ENCODE data around the gene ANAPC15.

ANAPC15 gene

DNA sequence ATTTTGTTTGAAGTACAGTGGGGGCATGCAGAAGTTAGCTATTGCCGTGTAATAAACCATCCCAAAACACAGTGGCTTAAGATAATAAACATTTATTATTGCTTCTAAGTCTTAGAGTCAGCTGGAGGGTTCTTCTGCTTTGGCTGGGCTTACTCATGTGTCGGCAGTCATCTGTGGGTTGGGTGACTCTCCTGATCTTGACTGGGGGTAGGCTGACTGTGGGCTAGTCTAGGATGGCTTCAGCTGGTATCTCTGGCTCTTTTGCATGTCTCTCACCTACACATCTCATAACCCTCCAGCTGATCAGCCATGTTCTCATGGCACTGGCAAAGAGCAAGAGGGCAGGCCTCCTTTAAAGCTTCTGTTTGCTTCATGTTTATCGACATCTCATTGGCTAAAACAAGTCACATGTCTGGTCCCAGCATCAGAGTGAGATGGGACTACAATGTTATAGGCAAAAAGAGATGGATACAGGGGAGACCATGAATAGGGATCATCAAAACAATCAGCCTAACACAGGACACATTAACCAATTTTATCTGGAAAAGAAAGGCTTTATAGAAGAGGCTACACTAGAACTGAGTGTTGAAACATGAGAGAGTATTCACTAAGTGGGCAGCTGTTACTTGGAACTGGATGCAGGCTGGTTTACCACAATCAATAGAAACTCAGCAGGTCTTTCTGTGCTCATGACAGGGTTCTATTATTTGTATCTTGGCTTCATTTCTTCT is 26.7 kb downstream of the ANAPC15 start:
- DNase-seq (ENCODE audit: low read depth), result no peak

DNA sequence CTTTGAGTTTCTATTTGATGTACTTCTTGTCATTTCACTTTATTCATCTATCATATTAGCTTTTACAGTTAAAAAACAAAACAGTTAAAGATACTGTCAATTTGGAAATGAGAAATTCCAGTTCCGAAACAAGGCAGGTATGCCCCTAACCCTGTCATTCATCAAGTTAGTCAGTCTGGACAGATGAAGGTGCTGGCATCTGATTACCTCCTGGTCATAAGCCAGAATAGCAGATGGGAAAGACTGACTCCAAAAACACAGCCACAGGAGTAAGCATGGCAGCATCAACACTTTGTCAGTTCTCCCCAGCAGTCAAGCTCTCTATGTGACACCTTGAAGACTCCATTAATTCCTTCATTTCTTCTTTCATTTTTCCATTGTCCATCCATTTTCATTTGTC is 27.5 kb downstream of the ANAPC15 start:
- no peak for DNase-seq (ENCODE audit: low read depth)

DNA sequence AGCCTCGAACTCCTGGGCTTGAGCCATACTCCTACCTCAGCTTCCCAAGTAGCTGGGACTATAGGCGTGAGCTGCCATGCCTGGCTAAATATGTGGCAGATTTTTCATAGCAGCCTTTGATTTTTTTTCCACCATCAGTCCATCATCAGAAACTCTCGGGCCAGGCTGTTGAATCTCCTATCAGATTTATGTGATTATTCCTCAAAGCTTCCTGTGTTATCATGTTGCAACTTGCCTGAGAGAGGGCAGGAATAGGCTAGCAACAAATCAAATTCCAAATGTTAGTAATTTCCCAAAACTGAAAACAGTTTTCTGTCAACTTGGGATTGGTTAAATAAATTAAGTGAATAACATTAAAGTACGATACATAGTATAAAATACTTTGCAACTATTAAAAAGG is 28.4 kb downstream of the ANAPC15 start:
- DNase-seq (ENCODE audit: low read depth), result no peak

DNA sequence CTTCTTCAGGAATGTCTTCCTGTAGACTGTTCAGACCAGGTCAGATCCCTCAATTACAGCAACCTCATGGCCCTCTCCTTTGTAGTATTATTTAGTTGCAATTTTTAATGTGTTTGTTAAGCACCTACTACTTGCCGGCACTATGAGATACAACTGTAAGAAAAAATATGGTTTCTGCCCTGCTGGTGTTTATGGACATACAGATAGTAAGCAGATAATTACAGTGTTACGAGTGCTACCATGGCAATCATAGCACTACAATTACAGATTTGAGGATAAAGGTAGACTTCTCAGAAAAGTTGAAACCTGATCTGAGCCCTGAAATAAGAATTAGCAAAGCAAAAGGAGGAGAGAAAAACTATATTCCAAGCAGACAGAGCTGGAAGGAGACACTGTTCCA is 29.1 kb downstream of the ANAPC15 start:
- DNase-seq (ENCODE audit: low read depth), result no peak

DNA sequence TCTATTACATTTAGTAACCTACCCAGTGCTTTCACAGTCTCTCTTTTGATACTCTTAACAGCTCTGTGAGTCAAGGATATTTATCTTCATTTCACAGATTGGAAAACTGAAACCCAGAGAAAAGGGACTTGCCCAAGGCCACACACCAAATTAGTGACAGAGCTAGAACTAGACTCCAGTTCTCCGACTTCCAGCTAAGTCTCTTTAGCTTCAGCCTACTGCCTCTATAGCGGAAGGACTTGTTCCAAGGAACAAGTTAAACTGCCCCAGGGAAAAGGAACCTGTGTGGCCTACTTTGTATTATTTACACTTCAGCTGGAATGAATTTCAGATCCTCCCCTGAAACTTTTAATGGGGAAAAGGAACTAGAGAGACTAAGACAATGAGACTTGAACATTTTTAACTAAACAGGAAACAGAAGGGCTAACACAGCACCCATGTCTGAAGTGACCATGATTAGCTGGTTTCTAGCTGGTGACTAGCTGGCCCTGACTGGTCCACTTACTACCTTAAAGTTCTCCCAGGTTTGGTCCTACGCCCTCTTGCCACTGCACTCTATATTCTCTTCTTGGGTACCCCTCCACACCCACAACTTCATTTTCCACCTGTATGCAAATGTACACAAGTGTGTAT is 30.6 kb downstream of the ANAPC15 start:
- no peak for DNase-seq (ENCODE audit: low read depth)

DNA sequence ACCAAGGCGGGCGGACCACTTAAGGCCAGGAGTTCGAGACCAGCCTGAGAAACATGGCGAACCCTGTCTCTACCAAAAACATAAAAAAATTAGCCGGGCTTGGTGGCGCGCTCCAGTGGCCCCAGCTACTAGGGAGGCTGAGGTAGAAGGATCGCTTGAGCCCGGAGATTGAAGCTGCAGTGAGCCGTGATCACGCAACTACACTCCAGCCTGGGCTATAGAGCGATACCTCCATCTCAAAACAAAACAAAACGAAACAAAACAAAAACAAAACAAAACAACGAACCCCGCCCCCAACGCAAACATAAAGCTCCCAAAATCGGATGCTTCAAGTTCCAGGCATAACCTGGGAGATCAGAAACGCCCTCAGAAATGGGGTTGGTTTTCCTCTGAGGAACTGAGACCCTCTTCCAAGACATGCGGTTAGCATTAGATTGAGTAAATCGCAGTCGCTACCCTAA is 31.3 kb downstream of the ANAPC15 start:
- DNase-seq (ENCODE audit: low read depth), result no peak

DNA sequence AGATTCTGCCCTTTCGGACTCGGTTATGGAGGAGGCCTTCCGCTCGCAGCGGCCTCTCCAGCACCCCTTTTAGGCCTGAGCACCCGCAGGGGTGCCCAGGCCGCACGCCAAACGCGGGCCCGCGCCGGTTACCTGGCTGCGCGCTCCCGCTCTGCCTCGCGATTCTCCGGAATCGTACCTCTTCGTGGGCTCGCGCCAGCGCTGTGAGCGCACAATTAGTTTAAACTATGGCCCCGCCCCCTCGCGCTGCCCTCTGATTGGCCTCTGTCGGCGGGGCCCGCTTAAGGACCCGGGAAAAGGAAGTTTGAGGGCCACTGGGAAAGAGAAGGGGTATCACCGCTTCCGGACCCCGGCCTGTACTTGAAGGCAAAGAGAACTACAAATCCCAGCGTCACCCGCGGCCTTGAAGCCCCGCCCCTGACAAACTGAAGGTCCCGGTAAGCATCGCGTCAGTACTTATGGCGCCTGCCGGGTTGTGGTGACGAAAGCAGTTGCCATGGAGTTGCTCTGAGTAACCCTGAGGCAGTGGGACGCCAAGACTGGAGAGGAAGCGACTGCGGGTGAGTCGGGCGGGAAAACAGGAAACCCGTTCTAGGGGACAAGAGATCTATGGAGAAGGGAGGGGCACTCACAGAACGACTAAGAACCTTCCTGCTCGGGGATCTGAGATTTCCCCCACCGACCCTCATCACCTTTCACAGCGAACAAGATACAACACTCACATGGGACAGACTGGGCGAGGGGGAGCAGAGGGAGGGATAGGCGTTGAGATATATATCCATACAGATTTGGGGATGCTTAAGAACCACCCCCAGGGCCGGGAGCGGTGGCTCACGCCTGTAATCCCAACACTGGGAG is 31.9 kb downstream of the ANAPC15 start, which contains the start of the genes LRRC51 and NUMA1:
TSS of gene LRRC51 (plus strand) at position 525 of the 858 bp plus-strand sequence. CDS start 8,234 bp downstream, outside the sequence.
TSS of gene NUMA1 (minus strand) at position 217 of the 858 bp plus-strand sequence. CDS start 44,599 bp downstream, outside the sequence.
- DNase-seq (ENCODE audit: low read depth), result peak; percentile 98

DNA sequence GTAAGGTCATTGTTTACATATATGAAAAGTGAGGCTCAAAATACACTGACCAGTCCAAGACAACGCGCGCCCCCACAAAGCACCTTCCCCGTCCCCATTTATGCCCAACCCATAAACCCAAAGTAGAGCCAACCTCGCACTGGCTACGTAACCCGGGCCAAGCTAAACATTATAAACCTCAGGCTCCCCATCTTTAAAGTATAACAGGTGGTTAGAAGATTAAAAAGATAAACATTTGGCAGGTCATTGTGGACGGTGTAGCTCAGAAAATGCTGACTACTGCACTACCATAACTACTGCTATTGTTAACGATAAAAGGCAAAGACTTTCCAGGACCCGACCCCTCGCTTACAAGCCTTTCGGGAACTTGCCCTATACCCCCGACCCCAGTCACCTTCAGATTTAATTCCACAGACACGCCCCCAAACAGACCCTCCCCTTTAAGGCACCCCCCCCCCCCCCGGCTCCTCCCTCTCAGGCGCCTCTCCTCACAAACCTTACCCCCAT is 32.6 kb downstream of the ANAPC15 start:
- no peak for DNase-seq (ENCODE audit: low read depth)

DNA sequence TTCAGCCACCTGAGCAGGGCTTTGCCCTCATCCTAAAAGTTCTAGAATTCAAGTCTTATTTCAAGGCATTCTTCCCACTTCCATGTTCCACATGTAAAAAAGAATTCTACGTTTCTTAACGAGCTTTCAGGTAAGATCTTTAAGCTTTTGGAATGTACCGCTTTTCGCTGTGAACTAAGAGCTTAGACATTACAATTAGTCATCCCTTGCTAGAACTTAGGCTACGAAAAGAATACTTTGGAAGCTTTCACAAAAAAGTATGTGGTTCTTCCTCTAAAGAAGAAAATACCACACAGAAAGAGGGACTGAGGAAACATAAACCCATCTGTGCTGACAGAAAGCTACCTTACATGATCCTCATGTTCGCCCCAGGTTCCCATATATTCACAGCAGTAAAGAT is 34.0 kb downstream of the ANAPC15 start:
- DNase-seq (ENCODE audit: low read depth), result no peak

DNA sequence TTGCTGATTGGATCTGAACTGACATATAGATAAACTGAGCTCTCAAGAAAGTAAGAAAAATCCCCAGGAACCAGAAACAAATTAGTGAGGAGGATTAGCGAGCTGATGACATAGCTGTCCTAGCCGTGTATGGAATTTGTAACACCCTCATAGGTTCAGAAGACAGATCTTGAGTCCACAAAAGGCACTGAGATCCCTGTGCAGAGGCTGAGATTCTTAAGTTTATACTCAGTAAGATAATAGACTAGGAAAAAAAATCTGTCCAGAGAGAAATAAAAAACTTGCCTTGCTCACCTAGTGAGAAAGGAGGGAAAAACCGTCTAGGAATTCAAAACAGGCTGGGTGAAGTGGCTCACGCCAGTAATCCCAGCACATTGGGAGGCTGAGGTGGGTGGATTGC is 36.7 kb downstream of the ANAPC15 start:
- no peak for DNase-seq (ENCODE audit: low read depth)

DNA sequence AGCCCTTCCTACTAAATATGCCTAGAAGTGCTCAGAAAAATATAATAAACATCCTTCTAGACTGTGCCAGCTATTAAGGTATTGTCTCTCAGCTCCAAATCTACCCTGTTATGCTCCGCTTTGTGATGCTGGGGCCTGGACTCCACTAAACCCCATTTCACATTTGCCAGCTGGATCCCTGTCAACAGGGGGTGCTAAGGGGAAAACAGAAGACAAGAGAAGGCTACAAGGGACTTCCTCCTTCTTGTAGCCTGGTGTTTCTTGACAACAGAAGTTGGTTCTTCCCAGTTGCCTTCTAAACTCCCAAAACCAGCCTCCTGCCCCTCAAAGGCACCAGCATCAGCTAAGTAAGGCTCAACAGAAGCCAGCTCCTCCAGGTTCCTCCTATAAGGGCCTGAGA is 37.4 kb downstream of the ANAPC15 start:
- no peak for DNase-seq (ENCODE audit: low read depth)

DNA sequence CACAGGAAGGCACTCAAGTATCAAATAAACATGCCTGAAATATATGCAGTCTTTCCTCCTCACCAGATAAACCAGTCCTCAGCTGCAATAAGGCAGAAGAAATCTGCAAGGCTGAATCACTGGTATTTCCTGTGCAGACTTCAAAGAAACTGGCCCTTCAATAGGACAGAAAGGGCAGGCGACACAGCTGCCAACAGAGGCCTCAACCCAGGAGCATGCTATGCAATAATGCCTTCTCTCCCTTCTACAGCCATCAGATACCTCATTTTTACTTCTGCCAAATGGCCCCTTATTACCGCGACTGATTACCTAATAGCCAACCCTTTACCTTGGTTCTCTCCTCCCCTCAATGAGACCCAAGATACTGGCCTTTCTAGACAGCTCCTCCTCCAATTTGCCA is 40.1 kb downstream of the ANAPC15 start:
- DNase-seq (ENCODE audit: low read depth), result no peak

DNA sequence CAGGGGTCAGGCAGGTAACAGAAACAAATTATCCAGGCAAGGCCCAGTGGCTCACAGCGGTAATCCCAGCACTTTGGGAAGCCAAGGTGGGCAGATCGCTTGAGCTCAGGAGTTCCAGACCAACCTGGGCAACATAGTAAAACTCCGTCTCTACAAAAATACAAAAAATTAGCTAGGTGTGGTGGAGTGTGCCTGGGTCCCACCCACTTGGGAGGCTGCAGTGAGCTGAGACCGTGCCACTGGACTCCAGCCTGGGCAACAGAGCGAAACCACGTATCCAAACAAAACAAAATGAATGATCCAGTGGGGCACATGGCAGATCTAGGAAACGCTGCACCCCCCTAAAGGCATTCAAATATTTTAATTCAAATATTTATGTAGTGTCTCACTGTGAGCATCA is 42.0 kb downstream of the ANAPC15 start:
- DNase-seq (ENCODE audit: low read depth), result no peak

DNA sequence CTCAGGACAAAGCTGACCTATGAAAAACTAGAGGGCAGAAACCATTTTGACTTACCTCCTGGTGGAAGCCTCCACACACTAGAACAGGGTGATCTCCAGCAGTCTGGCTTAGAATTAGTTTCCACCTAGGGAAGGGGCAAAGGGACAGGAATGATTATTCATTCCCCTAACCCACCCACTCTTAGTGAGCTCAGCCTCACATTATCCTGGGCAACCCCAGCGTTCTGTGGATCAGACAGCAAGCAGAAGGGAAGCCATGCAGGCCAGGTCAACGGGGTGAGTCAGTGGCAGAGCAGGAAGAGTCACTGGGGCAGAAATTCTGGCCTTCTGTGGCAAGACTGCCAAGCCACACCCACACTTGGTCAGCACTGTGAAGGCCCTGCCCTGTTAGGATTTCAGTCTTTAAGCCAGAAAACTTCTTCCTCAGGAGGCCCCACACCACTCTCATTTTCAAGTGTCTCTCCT is 42.7 kb downstream of the ANAPC15 start:
- no peak for DNase-seq (ENCODE audit: low read depth)

DNA sequence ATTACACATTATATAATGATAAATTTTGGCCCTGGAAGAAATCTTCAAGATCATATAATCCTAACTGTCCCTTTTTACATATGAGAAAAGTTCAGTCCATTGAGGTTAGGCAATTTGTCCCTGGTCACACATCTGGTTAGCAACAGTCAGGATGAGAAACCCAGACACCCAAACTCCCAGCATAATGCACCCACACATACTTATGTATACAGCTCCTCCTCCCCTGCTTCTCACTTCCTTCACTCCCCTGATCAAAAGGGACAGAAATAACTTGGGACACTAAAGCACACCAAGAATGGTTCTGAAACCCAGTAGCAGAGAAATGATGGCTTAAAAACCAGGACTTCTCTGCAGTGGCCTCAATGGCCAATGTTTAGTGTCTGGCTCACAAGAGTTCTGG is 43.3 kb downstream of the ANAPC15 start:
- no peak for DNase-seq (ENCODE audit: low read depth)

DNA sequence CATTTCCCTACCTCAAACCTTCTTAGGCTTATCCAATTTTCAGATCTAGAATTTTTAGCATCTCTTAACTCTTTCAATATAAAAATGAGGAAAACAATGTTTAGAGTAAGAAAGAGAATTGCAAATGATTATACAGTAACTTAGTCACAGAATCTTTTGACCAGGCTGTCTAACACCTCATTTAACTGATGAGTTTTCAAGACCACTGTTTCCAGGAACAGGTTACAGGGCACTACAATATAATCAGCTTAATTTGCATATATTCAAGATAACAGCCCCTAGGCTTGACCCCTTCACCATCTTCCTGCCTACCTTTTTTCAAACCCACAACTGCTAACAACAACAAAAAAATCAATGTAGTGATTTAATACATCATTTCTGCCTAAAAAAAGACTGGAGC is 44.8 kb downstream of the ANAPC15 start:
- no peak for DNase-seq (ENCODE audit: low read depth)

DNA sequence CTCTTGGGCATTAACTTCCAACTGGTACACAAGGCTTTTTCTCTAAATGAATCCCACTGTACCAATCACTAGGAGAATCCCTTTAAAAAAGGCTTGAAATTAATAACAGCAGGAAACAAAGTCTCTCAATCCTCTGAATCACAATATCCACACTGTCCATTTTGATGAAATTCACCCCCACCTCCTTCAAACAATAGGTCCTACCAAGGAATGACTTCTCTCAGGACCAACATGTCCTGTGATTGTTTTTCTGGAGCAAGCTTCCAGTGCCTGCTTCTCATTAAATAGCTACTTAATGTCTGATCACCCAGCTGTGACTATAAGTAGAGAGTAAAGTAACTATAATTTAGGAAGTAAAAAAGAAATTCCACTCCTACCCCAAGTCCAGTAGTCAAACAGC is 45.2 kb downstream of the ANAPC15 start:
- DNase-seq (ENCODE audit: low read depth), result no peak

DNA sequence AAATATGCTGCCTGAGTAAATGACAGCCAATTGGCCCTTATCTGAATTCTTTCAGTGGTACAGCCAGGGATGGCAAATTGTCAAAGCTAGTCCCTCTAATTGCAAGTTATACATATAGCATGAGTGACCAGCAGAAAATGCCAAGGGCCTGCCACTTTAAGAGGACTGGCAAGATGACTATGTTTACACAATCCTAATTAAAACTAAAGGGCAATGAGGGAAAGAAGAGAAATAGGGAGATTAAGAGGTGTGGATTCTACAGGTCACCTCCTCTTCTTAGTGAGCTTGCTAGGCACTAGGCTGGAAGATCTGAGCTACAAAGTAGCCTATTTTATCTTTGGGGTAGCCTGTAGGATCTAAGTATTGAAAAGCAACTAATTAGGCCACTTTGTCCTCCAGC is 45.6 kb downstream of the ANAPC15 start:
- no peak for DNase-seq (ENCODE audit: low read depth)

DNA sequence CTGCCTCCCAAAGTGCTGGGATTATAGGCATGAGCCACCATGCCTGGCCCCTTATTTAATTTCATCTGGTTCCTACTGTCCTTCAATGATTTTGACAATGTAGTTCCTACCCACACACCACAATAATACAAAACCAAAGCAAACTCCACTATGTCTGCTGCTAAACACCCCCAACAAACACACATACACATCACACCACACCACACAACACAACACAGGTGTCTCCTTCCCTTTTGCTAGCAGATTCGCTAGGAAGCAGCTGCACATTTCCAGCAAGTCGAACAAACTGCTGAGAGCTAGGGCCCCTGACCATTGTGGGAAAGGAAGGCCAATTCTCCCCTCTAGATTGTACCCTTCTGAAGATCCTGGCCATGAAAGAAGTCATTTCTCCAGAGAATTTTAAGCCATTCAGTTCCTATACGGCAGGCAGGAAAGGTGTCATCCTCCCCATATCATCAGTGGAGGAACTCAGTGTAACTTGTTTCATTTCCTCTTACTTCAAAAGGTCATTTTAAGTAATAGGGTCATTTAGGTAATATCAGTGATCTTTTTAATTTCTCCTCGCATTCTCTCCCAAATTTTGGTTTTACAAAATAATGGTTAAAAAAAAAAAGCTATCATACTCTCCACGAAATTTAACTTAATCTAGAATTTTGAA is 50.6 kb downstream of the ANAPC15 start:
- DNase-seq (ENCODE audit: low read depth), result no peak
